ENCODE results near the gene WSB1.

DNA sequence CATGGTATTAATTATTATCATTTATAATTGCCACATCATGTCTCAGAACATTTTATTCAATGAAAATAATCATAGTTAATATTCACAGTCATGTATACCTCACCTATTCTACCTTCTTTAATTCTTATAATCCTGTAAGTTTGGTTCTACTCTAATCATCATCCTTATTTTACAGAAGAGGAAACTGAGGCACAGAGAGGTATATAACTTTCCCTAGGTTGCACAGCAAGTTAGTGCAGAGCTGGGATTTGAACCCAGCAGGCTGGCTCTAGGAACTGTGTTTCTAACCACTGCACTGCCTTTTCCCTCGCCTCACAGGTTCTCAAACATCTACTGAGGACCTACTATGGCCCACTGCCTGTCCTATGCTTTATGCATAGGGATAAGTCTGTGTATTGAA is 32.7 kb downstream of the WSB1 start:
- TF ChIP-seq POLR2AphosphoS5 (IDR thresholded peaks at IDR 0.05) (no peak), EP300 (IDR thresholded peaks at IDR 0.05) (no peak), CTCF (IDR thresholded peaks at IDR 0.05) (no peak)

All from gastroesophageal sphincter (tissue), 3 donors.